K562 (cell line): ENCODE results near the gene RBP7. TPM values are rescaled to one million over a fixed set of nuclear protein-coding genes. Genes with fewer than 3 reads are reported as not detected.

Experiments
- ATAC-seq: fragments of 200-7000 bp; cut with Tn5 transposase; 3 replicates; pipeline ENCODE4 v1.9.1; 2020; ENCODE audit warnings: moderate library complexity
- BruUV-seq: library from RNA; stranded (reverse); fragments of 400-500 nt; replicated peaks from 2 replicates; lab custom pipeline; 2021; lab: Mats Ljungman, UMichigan
- CTCF ChIA-PET: fragments of 300-600 bp; formaldehyde crosslinking; extraction: SDS; loops from one replicate; lab custom pipeline; 2021; ENCODE audit warnings: low intra/inter-chr PET ratio; lab: Yijun Ruan, JAX
- POLR2A ChIA-PET: fragments of 300-600, 350-650 bp; sonication (Branson Sonifier 250); formaldehyde crosslinking; extraction: SDS; loops from one replicate; lab custom pipeline; 2021; ENCODE audit warnings: antibody characterized with exemption, inconsistent platforms; lab: Yijun Ruan, JAX
- DNase-seq, 4 experiments: peaks; one replicate each; pipeline versions ENCODE4 v3.0.0 to v3.0.0-alpha.2; 2011 to 2018; ENCODE audit warnings: low spot score in 3 of 4, mixed read lengths in 3 of 4; ENCODE audit errors: extremely low read depth in 1 of 4
- FAIRE-seq: peaks from 2 replicates; lab custom pipeline; 2011; peaks lifted over from hg19 to GRCh38; lab: Jason Lieb, UNC
- H2AFZ ChIP-seq: 2 replicates; pipeline ENCODE4 v1.6.0; 2011; ENCODE audit warnings: low read depth, low read length, control low read depth, inconsistent platforms
- H3K27ac ChIP-seq: fragments of 200-600 bp; 3 replicates; pipeline ENCODE4 v1.8.0; 2011; ENCODE audit warnings: low read depth, mild to moderate bottlenecking, control low read depth, inconsistent platforms, low read length, moderate library complexity, mixed read lengths; ENCODE audit errors: extremely low read depth
- H3K27me3 ChIP-seq, 2 experiments: fragments of 300-600 bp in 1 of 2; 2 replicates in 1 of 2; 3 replicates in 1 of 2; pipeline versions ENCODE4 v1.6.0 to v1.8.0; 2011; ENCODE audit warnings: inconsistent platforms in 2 of 2, low read length in 2 of 2, mild to moderate bottlenecking in 1 of 2, mixed read lengths in 1 of 2, moderate library complexity in 1 of 2; ENCODE audit not compliant: control insufficient read depth in 2 of 2, insufficient read depth in 2 of 2
- H3K36me3 ChIP-seq: fragments of 300-600 bp; 3 replicates; pipeline ENCODE4 v1.8.0; 2011; ENCODE audit warnings: mild to moderate bottlenecking, low read length, inconsistent platforms; ENCODE audit not compliant: control insufficient read depth, insufficient read depth
- H3K4me1 ChIP-seq, 2 experiments: fragments of 200-600 bp in 1 of 2; replicated peaks in 1 of 2; 2 replicates in 1 of 2; 3 replicates in 1 of 2; pipeline versions ENCODE4 v1.5.1 to v1.8.0; 2011; ENCODE audit warnings: inconsistent platforms in 2 of 2, low read length in 2 of 2, mild to moderate bottlenecking in 1 of 2, mixed read lengths in 1 of 2, moderate library complexity in 1 of 2; ENCODE audit not compliant: control insufficient read depth in 2 of 2, insufficient read depth in 2 of 2
- H3K4me2 ChIP-seq: 2 replicates; pipeline ENCODE4 v1.6.1; 2011; ENCODE audit warnings: low read length, control low read depth, inconsistent platforms, mixed read lengths; ENCODE audit not compliant: insufficient read depth
- H3K4me3 ChIP-seq: fragments of 200-600 bp; sonication (generic), shearing (Covaris generic); 2 replicates; pipeline ENCODE4 v1.5.1; 2016; ENCODE audit warnings: control low read depth, inconsistent platforms
- H3K79me2 ChIP-seq: fragments of 200-600 bp; 3 replicates; pipeline ENCODE4 v1.8.0; 2011; ENCODE audit warnings: low read length, inconsistent platforms; ENCODE audit not compliant: control insufficient read depth, insufficient read depth
- H3K9ac ChIP-seq, 2 experiments: 2 replicates each; pipeline versions ENCODE4 v1.6.0 to v1.6.1; 2011; ENCODE audit warnings: low read depth in 2 of 2, low read length in 2 of 2, control low read depth in 1 of 2, inconsistent platforms in 1 of 2, mild to moderate bottlenecking in 1 of 2, mixed read lengths in 1 of 2; ENCODE audit not compliant: insufficient read depth in 1 of 2
- H3K9me1 ChIP-seq: one replicate; pipeline ENCODE4 v1.6.0; 2011; ENCODE audit warnings: inconsistent platforms, mild to moderate bottlenecking, low read length, moderate library complexity; ENCODE audit not compliant: control insufficient read depth, insufficient read depth
- H3K9me3 ChIP-seq: replicated peaks from 2 replicates; pipeline ENCODE4 v1.5.1; 2011; ENCODE audit warnings: low read depth, low read length, inconsistent platforms; ENCODE audit not compliant: control insufficient read depth, insufficient read depth
- H4K20me1 ChIP-seq: replicated peaks from 2 replicates; pipeline ENCODE4 v1.6.1; 2011; ENCODE audit warnings: low read length, inconsistent platforms, mixed read lengths; ENCODE audit not compliant: control insufficient read depth, insufficient read depth
- FOSL1 ChIP-seq: fragments of 200-800 bp; sonication (Bioruptor generic); conservative IDR thresholded peaks from 2 replicates; pipeline ENCODE4 v1.6.1; 2016; ENCODE audit warnings: missing genetic modification characterization, missing compliant biosample characterization
- MCM3 ChIP-seq: fragments of 450-650 bp; IDR thresholded peaks from 2 replicates; pipeline ENCODE4 v1.6.1; 2016
- SP2 ChIP-seq: IDR thresholded peaks from 2 replicates; pipeline ENCODE4 v1.6.1; 2011; ENCODE audit warnings: mild to moderate bottlenecking, low read depth, low read length, moderate library complexity; ENCODE audit not compliant: poor library complexity, severe bottlenecking; ENCODE audit errors: extremely low read depth
- WGBS: fragments of 100-300 bp; shearing (Covaris generic); methylation state at CpG from one replicate; pipeline ENCODE4 v1.1.6; 2016; ENCODE audit warnings: low coverage, mixed read lengths; ENCODE audit not compliant: insufficient coverage; ENCODE audit errors: missing lambda C conversion rate; 5-methylcytosine and 5-hydroxymethylcytosine counted together
- in situ Hi-C: fragments of 300-500 bp; cut with MboI; formaldehyde crosslinking; loops from 4 replicates; pipeline ENCODE4 v1.15.0; 2018; ENCODE audit warnings: inconsistent platforms, mixed read lengths
- intact Hi-C: fragments of 100-400 bp; cut with micrococcal nuclease; formaldehyde crosslinking; loops from 2 replicates; pipeline ENCODE4 v1.14.2; 2022
- polyA plus RNA-seq, 8 experiments: library from polyadenylated mRNA; depleted of rRNA in 4 of 8; stranded (reverse) in 5 of 8; unstranded in 3 of 8; fragments of >200 nt; fragmentation: Nextera tagmentation in 2 of 8; fragmentation: Illumina TruSeq in 1 of 8; extraction: Ambion mirVana in 2 of 8; extraction: Trizol in 1 of 8; gene quantifications; 2 replicates each; pipeline versions ENCODE4 v1.2.1 to v1.2.3, GENCODE V29; 2011 to 2014; ENCODE audit warnings: inconsistent platforms in 1 of 8, missing spikeins in 1 of 8
- total RNA-seq, 7 experiments: library from RNA; depleted of rRNA in 6 of 7; stranded (reverse); fragments of >200 nt in 6 of 7; fragmentation: Illumina TruSeq in 2 of 7; extraction: Trizol in 2 of 7; gene quantifications; 2 replicates each; pipeline versions ENCODE4 v1.2.1 to v1.2.3, GENCODE V29; 2011 to 2021; ENCODE audit warnings: low replicate concordance in 1 of 7
- TF ChIP-seq, protein P1 (sequence below): fragments of 250-450 bp; sonication (Bioruptor Pico); IDR thresholded peaks from 2 replicates; pipeline ENCODE4 v1.5.0; 2022; ENCODE audit warnings: mild to moderate bottlenecking

RBP7 gene
- total and polyA plus RNA-seq, 9 of the 15 experiments (the other 6 are each of a cell fraction or from before 2014, with no cell fraction given), result not detected

DNA sequence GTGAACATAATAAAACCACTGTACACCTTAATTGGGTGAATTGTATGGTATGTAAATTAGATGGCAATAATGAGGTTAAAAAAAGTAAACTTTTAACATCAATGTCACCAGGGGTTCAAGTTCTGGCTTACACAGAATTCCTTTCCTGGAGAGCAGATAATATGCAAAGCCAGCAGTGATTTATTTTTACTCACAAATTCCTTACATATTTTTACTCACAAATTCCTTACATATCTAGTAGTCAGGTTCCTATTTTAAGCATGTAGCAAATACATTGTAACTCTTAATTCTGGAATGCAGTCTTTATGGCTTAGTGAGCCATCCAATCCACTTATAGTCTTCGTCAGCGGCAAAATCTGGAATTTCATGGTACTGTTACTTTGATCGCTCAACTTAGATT is 34.4 kb downstream of the RBP7 start:
- Histone ChIP-seq H3K9ac (no peak overlapping the region), H3K4me1 (peaks cover 3 to 14% of the 10 kb centered on the region in 2 experiments; a peak in 2 of 5 replicates), H4K20me1 (no peaks in the 10 kb centered on the region), H3K79me2 (peaks cover 35% of the 10 kb centered on the region), H3K9me1 (no peaks in the 10 kb centered on the region)
- intact Hi-C loops, result loop anchor here (10.0 kb wide), 1 partner anchor 393 kb away; no protein-coding TSS in a partner anchor
- 97% methylated on average over 3 of the region's 3 CpGs for WGBS
- DNase-seq (no peak), FAIRE-seq (no peak)
- CTCF ChIA-PET, result interaction anchor here (0.7 to 1.8 kb wide), 2 partner anchors 89 to 157 kb away, joined by 3 to 5 read pairs; no protein-coding TSS in a partner anchor
- TF ChIP-seq, protein P1, sequence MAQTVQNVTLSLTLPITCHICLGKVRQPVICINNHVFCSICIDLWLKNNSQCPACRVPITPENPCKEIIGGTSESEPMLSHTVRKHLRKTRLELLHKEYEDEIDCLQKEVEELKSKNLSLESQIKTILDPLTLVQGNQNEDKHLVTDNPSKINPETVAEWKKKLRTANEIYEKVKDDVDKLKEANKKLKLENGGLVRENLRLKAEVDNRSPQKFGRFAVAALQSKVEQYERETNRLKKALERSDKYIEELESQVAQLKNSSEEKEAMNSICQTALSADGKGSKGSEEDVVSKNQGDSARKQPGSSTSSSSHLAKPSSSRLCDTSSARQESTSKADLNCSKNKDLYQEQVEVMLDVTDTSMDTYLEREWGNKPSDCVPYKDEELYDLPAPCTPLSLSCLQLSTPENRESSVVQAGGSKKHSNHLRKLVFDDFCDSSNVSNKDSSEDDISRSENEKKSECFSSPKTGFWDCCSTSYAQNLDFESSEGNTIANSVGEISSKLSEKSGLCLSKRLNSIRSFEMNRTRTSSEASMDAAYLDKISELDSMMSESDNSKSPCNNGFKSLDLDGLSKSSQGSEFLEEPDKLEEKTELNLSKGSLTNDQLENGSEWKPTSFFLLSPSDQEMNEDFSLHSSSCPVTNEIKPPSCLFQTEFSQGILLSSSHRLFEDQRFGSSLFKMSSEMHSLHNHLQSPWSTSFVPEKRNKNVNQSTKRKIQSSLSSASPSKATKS (CRISPR knock-in tag), result no peak
- TF ChIP-seq FOSL1 (tag) (no peak), SP2 (no peak), MCM3 (no peak)
- TF ChIP-seq, all 486 proteins: peak for 0
- Histone ChIP-seq H3K4me3 (no peak overlapping the region), H2AFZ (no peak overlapping the region), H3K36me3 (peaks cover under 1% of the 10 kb centered on the region; the same call in 1 of the 3 replicates), H3K27me3 (no peaks in the 10 kb centered on the region), H3K4me2 (no peak overlapping the region), H3K27ac (no peak overlapping the region), H3K9me3 (no peaks in the 10 kb centered on the region)
- POLR2A ChIA-PET, result no interaction called here
- no peak for ATAC-seq
- BruUV-seq, result no TSS peak
- in situ Hi-C loops, result no loop called here
